Gastroesophageal sphincter (tissue), 4 donors: ENCODE measurements around the gene ISCU. TPM values are rescaled to one million over a fixed set of nuclear protein-coding genes. Genes with fewer than 3 reads are reported as not detected.

ENCODE experiments used
- total RNA-seq, 4 donors: library from RNA; depleted of rRNA; stranded (reverse); fragments of >200 nt; gene quantifications; one replicate each; pipeline ENCODE4 v1.1.0, GENCODE V29; 2016

The ISCU gene
- total RNA-seq, 4 donors from 2014 or later = 220 to 299 (median 247) TPM

Other genes starting within 250 kb of the ISCU start
- 10 to 100 TPM in 3 of 4 donors, 1 to 10 TPM in 1; 9.7 to 25.4 (median 13.0) TPM for gene CMKLR1, start 223.3 kb upstream of the ISCU start, total RNA-seq
- 1 to 10 TPM; 3.3 to 8.8 (median 5.5) TPM for gene FICD, start 47.3 kb upstream of the ISCU start, total RNA-seq
- gene SART3, start 1.4 kb upstream of the ISCU start, total RNA-seq = 10 to 100 TPM; 28.7 to 71.8 (median 53.2) TPM
- 1 to 10 TPM; 2.3 to 5.9 (median 4.5) TPM for gene TMEM119, start 35.5 kb downstream of the ISCU start, total RNA-seq
- 10 to 100 TPM in 1 of 4 donors, 1 to 10 TPM in 3; 3.6 to 12.4 (median 5.5) TPM for gene SELPLG, start 71.3 kb downstream of the ISCU start, total RNA-seq
- 100 to 1,000 TPM; 277 to 473 (median 342) TPM for gene CORO1C, start 168.9 kb downstream of the ISCU start, total RNA-seq